Type B pancreatic cell (in vitro differentiated cells): ENCODE measurements around the gene CLDN2. TPM values are rescaled to one million over a fixed set of nuclear protein-coding genes. Genes with fewer than 3 reads are reported as not detected.

ENCODE experiments used
- DNase-seq: peaks from one replicate; pipeline ENCODE4 v3.0.0; 2021; ENCODE audit warnings: mixed read lengths; ENCODE audit not compliant: unreplicated experiment; ENCODE audit errors: extremely low spot score
- H3K27ac Mint-ChIP-seq: 2 replicates; pipeline ENCODE4 v1.8.0; 2021; ENCODE audit warnings: mild to moderate bottlenecking, mixed read lengths
- H3K27me3 Mint-ChIP-seq: 2 replicates; pipeline ENCODE4 v1.8.0; 2021; ENCODE audit warnings: mixed read lengths
- H3K36me3 Mint-ChIP-seq: 2 replicates; pipeline ENCODE4 v1.8.0; 2021; ENCODE audit warnings: mixed read lengths
- H3K4me1 Mint-ChIP-seq: one replicate; pipeline ENCODE4 v1.8.0; 2021; ENCODE audit warnings: mixed read lengths; ENCODE audit not compliant: unreplicated experiment
- H3K4me3 Mint-ChIP-seq: 2 replicates; pipeline ENCODE4 v1.8.0; 2021; ENCODE audit warnings: mild to moderate bottlenecking, mixed read lengths
- H3K9me3 Mint-ChIP-seq: 2 replicates; pipeline ENCODE4 v1.8.0; 2021; ENCODE audit warnings: mixed read lengths
- CTCF ChIP-seq: fragments of 200-600 bp; sonication (generic); conservative IDR thresholded peaks from 2 replicates; pipeline ENCODE4 v1.5.0; 2021; ENCODE audit warnings: antibody characterized with exemption, mild to moderate bottlenecking
- total RNA-seq: library from RNA; stranded (reverse); gene quantifications from 2 replicates; pipeline ENCODE4 v1.2.1, GENCODE V29; 2021; ENCODE audit warnings: low replicate concordance

Gene CLDN2
- total RNA-seq, 1 donor from 2014 or later = 4.9 TPM

- no peak for DNase-seq
- no peaks in the 10 kb centered on the region for H3K27me3 Mint-ChIP-seq
- peaks cover 11% of the 10 kb centered on the region for H3K4me1 Mint-ChIP-seq
- TF ChIP-seq CTCF = no peak
- H3K36me3 Mint-ChIP-seq = no peaks in the 10 kb centered on the region
- no peak overlapping the region for H3K27ac Mint-ChIP-seq
- H3K9me3 Mint-ChIP-seq = peaks cover 5% of the 10 kb centered on the region
- no peak overlapping the region for H3K4me3 Mint-ChIP-seq
Observed at GRCh38 chrX:106905064-106905708, 15.0 kb upstream of the CLDN2 start.

GRCh38 chrX:106906361-106906760, 13.8 kb upstream of the CLDN2 start:
- Mint-ChIP-seq H3K4me3 (no peak overlapping the region), H3K9me3 (peaks cover 5% of the 10 kb centered on the region)

GRCh38 chrX:106912864-106913263, 7.3 kb upstream of the CLDN2 start:
- Mint-ChIP-seq H3K27me3 (no peaks in the 10 kb centered on the region), H3K27ac (no peak overlapping the region), H3K4me3 (no peak overlapping the region), H3K36me3 (no peaks in the 10 kb centered on the region), H3K9me3 (peaks cover 9% of the 10 kb centered on the region), H3K4me1 (no peaks in the 10 kb centered on the region)
- DNase-seq = no peak
- no peak for TF ChIP-seq CTCF

More at GRCh38 chrX:106906361-106906760, 13.8 kb upstream of the CLDN2 start:
- no peak for DNase-seq
- TF ChIP-seq CTCF = no peak
- peaks cover 11% of the 10 kb centered on the region for H3K4me1 Mint-ChIP-seq
- no peaks in the 10 kb centered on the region for H3K36me3 Mint-ChIP-seq
- peak overlapping the region; percentile 20 for H3K27ac Mint-ChIP-seq
- no peaks in the 10 kb centered on the region for H3K27me3 Mint-ChIP-seq

- H3K9me3 Mint-ChIP-seq = peaks cover 5% of the 10 kb centered on the region
- H3K27me3 Mint-ChIP-seq = no peaks in the 10 kb centered on the region
- H3K4me1 Mint-ChIP-seq = peaks cover 9% of the 10 kb centered on the region
- no peak for TF ChIP-seq CTCF
- H3K4me3 Mint-ChIP-seq = no peak overlapping the region
- no peak overlapping the region for H3K27ac Mint-ChIP-seq
- no peaks in the 10 kb centered on the region for H3K36me3 Mint-ChIP-seq
- DNase-seq = no peak
Observed at GRCh38 chrX:106917830-106918500, 2.2 kb upstream of the CLDN2 start.

- Mint-ChIP-seq H3K27ac (no peak overlapping the region), H3K4me1 (peaks cover 9% of the 10 kb centered on the region), H3K9me3 (peaks cover 5% of the 10 kb centered on the region), H3K27me3 (no peaks in the 10 kb centered on the region), H3K36me3 (no peaks in the 10 kb centered on the region), H3K4me3 (no peak overlapping the region)
- no peak for DNase-seq
- no peak for TF ChIP-seq CTCF
Observed at GRCh38 chrX:106921637-106922036, 1.4 kb downstream of the CLDN2 start.
